Measurements from ENCODE around the gene VTI1A. TPM values are rescaled to one million over a fixed set of nuclear protein-coding genes. Genes with fewer than 3 reads are reported as not detected.

The VTI1A gene
- polyA plus RNA-seq, 2 of the 4 experiments (the other 2 are of a cell fraction) = 17.0 to 25.3 TPM

DNA sequence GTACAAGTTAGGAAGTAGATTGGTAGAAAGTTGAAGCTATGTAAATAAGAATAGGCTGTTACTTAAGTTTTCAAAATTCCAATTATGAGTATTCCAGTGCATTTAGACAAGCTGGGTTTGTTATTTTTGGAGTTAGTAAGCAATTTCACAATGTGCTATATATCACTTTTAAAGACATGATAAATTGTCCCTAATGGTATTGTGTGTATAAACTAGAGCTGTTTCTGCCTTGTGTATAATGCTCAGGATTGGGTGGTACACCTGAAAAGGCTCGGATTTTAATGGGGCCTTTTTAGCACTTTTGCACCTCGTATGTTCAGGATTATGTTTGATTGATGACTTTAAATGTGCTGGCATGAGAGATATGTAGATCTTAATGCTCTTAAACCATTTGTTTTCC lies 175.8 kb downstream of the VTI1A start (continued):
- TF ChIP-seq CEBPB (IDR thresholded peaks at IDR 0.05) = no peak

DNA sequence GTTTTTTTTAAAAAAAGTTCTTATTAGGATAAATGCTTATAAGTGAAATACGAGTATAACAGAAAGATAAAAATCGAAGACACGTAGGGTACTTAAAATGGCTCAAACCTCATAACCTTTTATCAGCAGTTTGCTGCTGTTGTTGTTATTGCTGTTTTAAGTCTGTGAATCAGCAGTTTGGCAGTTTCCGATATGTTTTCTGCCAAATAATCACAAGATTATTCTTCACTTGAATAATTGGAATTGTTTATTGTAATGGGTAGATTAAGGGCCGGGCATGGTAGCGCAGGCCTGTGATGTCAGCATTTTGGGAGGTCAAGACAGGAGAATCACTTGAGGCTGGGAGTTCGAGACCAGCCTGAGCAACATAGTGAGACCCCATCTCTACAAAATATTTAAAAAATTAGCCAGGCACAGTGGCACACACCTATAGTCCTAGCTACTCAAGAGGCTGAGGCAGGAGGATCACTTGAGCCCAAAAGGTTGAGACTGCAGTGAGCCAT lies 177.6 kb downstream of the VTI1A start:
- Histone ChIP-seq H3K4me3 (no peak overlapping the region), H3K4me2 (no peak overlapping the region), H3K4me1 (no peaks in the 10 kb centered on the region), H3K27ac (no peak overlapping the region), H3K9me3 (no peaks in the 10 kb centered on the region)
- TF ChIP-seq RNF2 (IDR thresholded peaks at IDR 0.05; ENCODE audit: borderline replicate concordance, low read depth) = no peak
- no peak for TF ChIP-seq CHD4 (IDR thresholded peaks at IDR 0.05; ENCODE audit: borderline replicate concordance)
- FAIRE-seq (no peak), ATAC-seq (no peak), DNase-seq (ENCODE audit: low read depth in 1 of 2, low spot score in 1 of 2) (no peak)
- 91% methylated on average over 7 of the region's 7 CpGs for WGBS (ENCODE audit: missing lambda C conversion rate)
- ChIA-PET CTCF (no interaction called here), POLR2A (no interaction called here)

DNA sequence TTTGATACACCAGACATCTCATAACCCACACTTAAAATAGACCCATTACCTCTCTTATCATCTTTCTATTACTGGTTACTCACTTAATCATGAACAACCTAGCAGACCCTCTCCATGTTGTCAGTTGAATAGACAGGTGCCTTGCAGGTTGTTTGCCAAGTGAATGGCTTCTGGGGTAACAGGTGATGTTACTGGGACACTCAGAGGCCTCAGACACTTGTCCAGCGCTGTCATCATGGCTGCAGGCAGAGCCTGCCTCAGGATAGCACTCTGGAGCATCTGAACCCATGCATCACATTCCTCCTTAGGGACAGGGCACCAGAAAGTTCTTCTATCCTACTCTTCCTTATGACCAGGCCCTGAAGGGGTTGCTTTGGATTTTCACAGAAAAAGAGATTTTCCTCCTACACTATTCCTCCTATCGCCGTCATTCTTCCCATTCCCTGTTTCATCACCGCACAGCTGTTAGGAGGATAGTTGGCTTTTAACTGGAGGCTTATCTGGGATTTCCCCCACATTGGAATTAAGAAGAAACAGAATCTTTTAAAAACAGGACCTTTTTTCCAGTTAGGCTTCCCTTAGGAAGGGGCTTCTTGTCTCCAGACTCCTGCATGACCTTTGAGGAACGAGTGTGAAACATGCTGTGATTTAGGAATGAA lies 182.1 kb downstream of the VTI1A start:
- peaks cover 22% of the 10 kb centered on the region for H3K4me1 ChIP-seq
- 81% methylated on average over 5 of the region's 5 CpGs for WGBS (ENCODE audit: missing lambda C conversion rate)
- H3K4me3 ChIP-seq = no peak overlapping the region
- DNase-seq (ENCODE audit: low read depth in 1 of 2, low spot score in 1 of 2) = no peak
- no peak for FAIRE-seq
- no peak overlapping the region for H3K4me2 ChIP-seq
- no peak overlapping the region; a peak in 1 of 6 replicates for H3K27ac ChIP-seq
- ChIA-PET POLR2A (no interaction called here), CTCF (no interaction called here)
- no peaks in the 10 kb centered on the region for H3K9me3 ChIP-seq
- ATAC-seq = no peak
- no peak for TF ChIP-seq POLR2AphosphoS2 (conservative IDR thresholded peaks at IDR 0.05; ENCODE audit: low read length)
- TF ChIP-seq KDM5A (IDR thresholded peaks at IDR 0.05) = no peak
- TF ChIP-seq, protein P1, sequence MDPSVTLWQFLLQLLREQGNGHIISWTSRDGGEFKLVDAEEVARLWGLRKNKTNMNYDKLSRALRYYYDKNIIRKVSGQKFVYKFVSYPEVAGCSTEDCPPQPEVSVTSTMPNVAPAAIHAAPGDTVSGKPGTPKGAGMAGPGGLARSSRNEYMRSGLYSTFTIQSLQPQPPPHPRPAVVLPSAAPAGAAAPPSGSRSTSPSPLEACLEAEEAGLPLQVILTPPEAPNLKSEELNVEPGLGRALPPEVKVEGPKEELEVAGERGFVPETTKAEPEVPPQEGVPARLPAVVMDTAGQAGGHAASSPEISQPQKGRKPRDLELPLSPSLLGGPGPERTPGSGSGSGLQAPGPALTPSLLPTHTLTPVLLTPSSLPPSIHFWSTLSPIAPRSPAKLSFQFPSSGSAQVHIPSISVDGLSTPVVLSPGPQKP (IDR thresholded peaks at IDR 0.05; ENCODE audit: low read depth, low read length) = no peak
- no peak for TF ChIP-seq CBX8 (IDR thresholded peaks at IDR 0.05)
- TF ChIP-seq CHD2 (IDR thresholded peaks at IDR 0.05; ENCODE audit: low read length, partially characterized antibody) = no peak
- TF ChIP-seq JUNB (IDR thresholded peaks at IDR 0.05) = no peak
- no peak for TF ChIP-seq JUN (IDR thresholded peaks at IDR 0.05)
- TF ChIP-seq EHMT2 (IDR thresholded peaks at IDR 0.05; ENCODE audit: low read depth) = no peak
- no peak for TF ChIP-seq RNF2 (IDR thresholded peaks at IDR 0.05; ENCODE audit: borderline replicate concordance, low read depth)
- TF ChIP-seq SMC3 (IDR thresholded peaks at IDR 0.05) = no peak
- TF ChIP-seq, protein P2, sequence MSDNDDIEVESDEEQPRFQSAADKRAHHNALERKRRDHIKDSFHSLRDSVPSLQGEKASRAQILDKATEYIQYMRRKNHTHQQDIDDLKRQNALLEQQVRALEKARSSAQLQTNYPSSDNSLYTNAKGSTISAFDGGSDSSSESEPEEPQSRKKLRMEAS (IDR thresholded peaks at IDR 0.05) = no peak
- no peak for TF ChIP-seq NR3C1 (IDR thresholded peaks at IDR 0.05)
- no peak for TF ChIP-seq NPAS2 (CRISPR knock-in tag; IDR thresholded peaks at IDR 0.05; ENCODE audit: borderline replicate concordance)
- TF ChIP-seq, protein P3, sequence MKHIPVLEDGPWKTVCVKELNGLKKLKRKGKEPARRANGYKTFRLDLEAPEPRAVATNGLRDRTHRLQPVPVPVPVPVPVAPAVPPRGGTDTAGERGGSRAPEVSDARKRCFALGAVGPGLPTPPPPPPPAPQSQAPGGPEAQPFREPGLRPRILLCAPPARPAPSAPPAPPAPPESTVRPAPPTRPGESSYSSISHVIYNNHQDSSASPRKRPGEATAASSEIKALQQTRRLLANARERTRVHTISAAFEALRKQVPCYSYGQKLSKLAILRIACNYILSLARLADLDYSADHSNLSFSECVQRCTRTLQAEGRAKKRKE (CRISPR knock-in tag; IDR thresholded peaks at IDR 0.05; ENCODE audit: low read depth) = no peak
- no peak for TF ChIP-seq ZFP36 (IDR thresholded peaks at IDR 0.05; ENCODE audit: borderline replicate concordance, partially characterized antibody)
- TF ChIP-seq EP300 (IDR thresholded peaks at IDR 0.05) = no peak
- no peak for TF ChIP-seq FOSB (CRISPR knock-in tag; IDR thresholded peaks at IDR 0.05)
- no peak for TF ChIP-seq HEYL (CRISPR knock-in tag; IDR thresholded peaks at IDR 0.05)
- TF ChIP-seq, protein P4, sequence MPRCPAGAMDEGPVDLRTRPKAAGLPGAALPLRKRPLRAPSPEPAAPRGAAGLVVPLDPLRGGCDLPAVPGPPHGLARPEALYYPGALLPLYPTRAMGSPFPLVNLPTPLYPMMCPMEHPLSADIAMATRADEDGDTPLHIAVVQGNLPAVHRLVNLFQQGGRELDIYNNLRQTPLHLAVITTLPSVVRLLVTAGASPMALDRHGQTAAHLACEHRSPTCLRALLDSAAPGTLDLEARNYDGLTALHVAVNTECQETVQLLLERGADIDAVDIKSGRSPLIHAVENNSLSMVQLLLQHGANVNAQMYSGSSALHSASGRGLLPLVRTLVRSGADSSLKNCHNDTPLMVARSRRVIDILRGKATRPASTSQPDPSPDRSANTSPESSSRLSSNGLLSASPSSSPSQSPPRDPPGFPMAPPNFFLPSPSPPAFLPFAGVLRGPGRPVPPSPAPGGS (IDR thresholded peaks at IDR 0.05) = no peak
- no peak for TF ChIP-seq HOXA7 (CRISPR knock-in tag; IDR thresholded peaks at IDR 0.05)

Data from A549 (cell line).